Measurements from ENCODE around the gene MSGN1. TPM values are rescaled to one million over a fixed set of nuclear protein-coding genes. Genes with fewer than 3 reads are reported as not detected.

Gene MSGN1, protein sequence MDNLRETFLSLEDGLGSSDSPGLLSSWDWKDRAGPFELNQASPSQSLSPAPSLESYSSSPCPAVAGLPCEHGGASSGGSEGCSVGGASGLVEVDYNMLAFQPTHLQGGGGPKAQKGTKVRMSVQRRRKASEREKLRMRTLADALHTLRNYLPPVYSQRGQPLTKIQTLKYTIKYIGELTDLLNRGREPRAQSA
- polyA plus RNA-seq, result not detected

DNA sequence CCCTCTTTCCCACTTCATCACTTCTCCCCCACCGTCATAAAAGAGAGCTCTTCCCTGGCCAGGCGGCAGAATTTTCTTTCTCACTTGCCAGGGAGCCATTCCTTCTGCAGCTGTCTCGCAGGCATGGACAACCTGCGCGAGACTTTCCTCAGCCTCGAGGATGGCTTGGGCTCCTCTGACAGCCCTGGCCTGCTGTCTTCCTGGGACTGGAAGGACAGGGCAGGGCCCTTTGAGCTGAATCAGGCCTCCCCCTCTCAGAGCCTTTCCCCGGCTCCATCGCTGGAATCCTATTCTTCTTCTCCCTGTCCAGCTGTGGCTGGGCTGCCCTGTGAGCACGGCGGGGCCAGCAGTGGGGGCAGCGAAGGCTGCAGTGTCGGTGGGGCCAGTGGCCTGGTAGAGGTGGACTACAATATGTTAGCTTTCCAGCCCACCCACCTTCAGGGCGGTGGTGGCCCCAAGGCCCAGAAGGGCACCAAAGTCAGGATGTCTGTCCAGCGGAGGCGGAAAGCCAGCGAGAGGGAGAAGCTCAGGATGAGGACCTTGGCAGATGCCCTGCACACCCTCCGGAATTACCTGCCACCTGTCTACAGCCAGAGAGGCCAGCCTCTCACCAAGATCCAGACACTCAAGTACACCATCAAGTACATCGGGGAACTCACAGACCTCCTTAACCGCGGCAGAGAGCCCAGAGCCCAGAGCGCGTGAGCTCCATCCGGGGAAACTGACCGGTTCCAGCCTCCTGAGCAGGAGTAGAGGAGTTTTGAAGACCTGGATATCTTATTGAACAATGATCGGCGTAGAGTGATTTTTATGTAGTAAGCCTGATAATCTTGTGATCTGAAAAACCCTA lies at the start of gene MSGN1:
Gene MSGN1, plus strand, starts transcription at position 65 of the 850 bp plus-strand sequence. Its CDS starts 59 bp downstream, at position 124.
- 90 to 94% (median 92%) methylated on average over 26 of the region's 26 CpGs for WGBS, 3 donors

DNA sequence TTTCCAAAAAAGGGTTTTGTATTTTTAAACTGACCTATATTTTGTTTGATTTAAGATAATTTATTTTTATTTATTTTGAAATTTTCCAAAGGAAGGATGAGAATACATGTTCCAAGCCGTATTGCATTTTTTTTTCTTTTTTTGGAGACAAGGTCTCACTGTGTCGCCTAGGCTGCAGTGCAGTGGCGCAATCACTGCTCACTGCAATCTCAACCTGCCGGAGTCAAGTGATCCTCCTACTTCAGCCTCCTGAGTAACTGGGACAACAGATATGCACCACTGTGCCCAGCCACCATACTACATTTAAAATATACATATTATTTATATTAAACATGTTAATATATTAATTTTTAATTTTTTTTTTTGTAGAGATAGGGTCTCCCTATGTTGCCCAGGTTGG lies 47.4 kb upstream of the MSGN1 start:
- WGBS, 3 donors, result 92 to 95% (median 93%) methylated on average over 4 of the region's 4 CpGs

More for the DNA sequence above, at the start of gene MSGN1:
- H3K27ac ChIP-seq (ENCODE audit: low read depth, low read length), result no peak within 1 kb of the TSS

DNA sequence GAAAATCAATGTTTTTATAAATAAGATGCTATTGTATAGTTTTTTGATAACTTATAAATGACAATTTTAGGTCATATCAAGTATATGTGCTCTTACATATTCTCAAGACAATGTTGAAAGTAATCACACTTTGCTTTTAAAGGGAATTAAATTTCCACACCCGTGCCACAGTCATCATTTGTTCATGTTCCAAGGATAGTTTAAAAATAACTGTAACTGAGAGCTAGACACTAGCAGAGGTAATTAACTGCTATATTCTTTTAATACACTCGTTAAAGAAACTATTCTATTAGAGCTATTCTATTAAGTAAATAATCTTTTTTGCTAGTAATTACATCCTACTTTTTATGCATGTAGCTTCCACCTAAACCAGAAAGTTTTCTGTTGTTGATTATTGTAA lies 44.3 kb upstream of the MSGN1 start:
- 91 to 95% (median 95%) methylated on average over 2 of the region's 2 CpGs for WGBS, 3 donors
- H3K27ac ChIP-seq (ENCODE audit: low read depth, low read length), result no peak overlapping the region

More for the DNA sequence above, 47.4 kb upstream of the MSGN1 start:
- no peak overlapping the region for H3K27ac ChIP-seq (ENCODE audit: low read depth, low read length)

DNA sequence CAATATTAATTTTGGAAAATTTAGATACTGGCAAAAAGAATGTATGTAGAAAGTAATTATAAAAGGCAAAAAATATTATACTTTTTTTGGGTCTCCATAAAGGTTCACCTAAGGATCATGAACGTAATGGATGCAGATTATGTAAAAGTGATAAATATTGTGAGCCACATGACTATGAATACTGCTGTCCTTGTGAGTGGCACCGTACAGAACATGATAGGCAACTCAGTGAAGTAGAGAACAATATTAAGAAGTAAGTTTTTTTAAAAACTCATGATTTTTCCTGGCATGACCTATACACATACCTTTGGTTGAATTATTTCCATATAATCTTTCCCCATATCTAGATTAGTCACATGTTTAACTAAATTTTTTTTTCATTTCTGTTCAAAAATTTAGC lies 43.7 kb upstream of the MSGN1 start:
- WGBS, 3 donors, result 88 to 97% (median 90%) methylated on average over 2 of the region's 2 CpGs
- no peak overlapping the region for H3K27ac ChIP-seq (ENCODE audit: low read depth, low read length)

DNA sequence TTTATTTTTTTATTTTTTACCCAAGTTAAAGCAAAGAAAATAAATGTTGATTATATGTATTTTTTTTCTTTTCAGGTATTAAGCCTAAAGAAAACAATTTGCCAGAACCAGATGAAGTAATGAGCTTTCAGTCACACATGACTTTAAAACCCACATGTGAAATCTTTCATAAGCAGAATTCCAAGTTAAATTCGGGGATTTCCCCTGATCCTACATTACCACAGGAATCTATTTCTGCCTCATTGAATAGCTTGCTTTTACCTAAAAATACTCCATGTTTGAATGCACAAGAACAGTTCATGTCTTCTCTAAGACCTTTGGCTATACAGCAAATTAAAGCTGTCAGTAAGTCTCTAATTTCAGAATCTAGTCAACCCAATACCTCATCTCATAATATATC lies 35.7 kb upstream of the MSGN1 start:
- H3K27ac ChIP-seq (ENCODE audit: low read depth, low read length), result no peak overlapping the region
- WGBS, 3 donors, result 89 to 100% (median 93%) methylated on average over 1 of the region's 1 CpG

DNA sequence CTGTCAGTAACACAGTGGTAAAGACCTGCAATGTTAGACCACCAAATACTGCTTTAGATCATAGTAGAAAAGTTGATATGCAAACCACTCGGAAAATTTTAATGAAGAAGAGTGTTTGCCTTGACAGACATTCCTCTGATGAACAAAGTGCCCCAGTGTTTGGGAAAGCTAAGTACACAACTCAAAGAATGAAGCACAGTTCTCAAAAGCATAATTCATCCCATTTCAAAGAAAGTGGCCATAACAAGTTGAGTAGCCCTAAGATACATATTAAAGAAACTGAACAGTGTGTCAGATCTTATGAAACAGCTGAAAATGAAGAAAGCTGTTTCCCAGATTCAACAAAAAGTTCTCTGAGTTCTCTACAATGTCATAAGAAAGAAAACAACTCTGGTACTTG lies 34.8 kb upstream of the MSGN1 start:
- 84 to 94% (median 92%) methylated on average over 1 of the region's 1 CpG for WGBS, 3 donors

DNA sequence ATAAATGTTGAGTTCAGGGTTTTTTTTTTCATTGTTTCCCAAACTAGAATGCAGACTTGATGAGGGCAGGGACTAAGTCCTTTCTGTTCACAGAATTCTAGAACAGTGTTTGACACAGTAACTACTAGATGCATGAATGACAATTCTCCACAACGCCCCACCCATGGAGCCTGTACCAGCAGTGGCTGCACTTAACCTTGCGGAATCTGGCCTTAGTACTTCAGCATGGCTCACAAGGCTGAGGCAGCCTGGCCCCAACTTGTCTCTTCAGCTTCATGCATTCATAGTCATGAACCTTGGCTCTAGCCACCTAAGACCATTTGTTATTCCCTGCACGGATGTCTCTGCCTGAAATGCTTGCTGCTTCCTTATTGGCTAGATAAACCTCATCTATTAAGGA lies 29.5 kb upstream of the MSGN1 start:
- 77 to 83% (median 79%) methylated on average over 3 of the region's 3 CpGs for WGBS, 3 donors
- H3K27ac ChIP-seq (ENCODE audit: low read depth, low read length), result no peak overlapping the region

More for the DNA sequence above, 34.8 kb upstream of the MSGN1 start:
- no peak overlapping the region for H3K27ac ChIP-seq (ENCODE audit: low read depth, low read length)

DNA sequence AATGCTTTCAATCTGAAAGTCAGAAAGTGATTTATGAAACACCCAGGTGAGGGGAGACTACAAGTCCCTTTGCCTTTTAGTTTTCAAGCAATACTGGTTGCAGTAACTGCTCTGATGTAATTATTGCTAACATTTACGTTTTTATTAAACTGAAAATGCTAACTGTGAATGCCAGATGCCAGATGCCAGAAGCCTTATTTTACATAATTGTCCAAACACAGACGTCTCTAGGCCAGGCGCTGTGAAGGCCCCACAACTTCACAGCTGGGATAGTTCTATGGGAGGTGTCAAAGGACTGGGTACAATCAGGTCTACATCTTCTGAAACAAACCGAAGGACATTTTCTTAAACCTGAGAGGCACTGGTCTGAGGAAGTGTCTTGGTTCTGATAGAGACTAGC lies 27.5 kb upstream of the MSGN1 start:
- H3K27ac ChIP-seq (ENCODE audit: low read depth, low read length), result no peak overlapping the region
- WGBS, 3 donors, result 65 to 72% (median 69%) methylated on average over 4 of the region's 4 CpGs

DNA sequence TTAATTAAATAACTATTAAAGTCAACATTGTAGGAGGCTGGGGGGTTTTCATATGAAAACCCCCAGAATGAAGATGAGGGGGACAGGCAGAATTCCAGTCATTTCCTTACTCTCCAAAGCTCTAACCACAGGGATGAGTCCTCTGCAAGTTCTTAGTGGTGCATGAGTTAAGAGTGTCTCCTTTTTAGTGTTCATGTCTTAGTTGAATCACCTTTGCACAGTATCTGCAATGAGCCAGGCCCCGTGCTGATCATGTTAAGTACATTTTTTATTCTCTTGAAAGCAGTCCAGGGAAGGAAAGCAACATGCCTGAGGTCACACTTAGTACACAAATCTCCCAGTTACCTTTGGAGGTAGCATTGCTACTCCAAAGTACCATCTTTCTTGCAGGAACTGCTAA lies 25.7 kb upstream of the MSGN1 start:
- H3K27ac ChIP-seq (ENCODE audit: low read depth, low read length), result no peak overlapping the region
- WGBS, 3 donors, result 45 to 52% (median 48%) methylated on average over 1 of the region's 1 CpG

DNA sequence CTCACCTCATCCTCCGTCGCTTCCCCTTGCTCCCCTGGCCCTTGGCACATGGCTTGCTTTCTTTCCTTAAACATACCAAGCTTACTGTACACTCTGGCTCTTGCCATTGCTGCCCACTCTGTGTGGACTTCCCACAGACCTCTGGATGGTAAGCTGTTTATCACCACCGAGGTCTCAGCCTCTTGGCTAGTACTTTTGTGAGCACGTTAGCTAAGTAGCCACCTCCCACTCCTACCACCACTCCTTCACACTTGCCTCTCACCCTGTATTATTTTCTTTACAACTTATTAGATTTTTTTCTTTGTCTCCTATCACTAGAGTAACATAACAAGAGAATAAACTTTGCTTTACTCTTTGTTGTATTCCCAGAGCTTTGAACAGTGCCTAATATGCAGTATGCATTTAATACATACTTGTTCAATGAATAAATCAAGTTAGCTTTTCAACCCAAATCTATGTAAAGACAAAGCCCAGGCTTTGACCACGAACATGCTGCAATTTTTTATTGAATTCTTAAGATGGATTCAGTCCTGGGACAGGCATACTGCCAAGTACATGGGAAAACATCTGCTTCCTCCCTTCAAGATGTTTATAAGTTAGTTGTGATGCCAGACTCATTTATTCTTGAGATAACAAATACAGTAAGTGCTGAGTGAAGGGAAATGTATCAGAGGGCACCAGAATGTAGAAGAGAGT lies 25.0 kb upstream of the MSGN1 start:
- H3K27ac ChIP-seq (ENCODE audit: low read depth, low read length), result no peak overlapping the region
- WGBS, 3 donors, result 17 to 51% (median 28%) methylated on average over 5 of the region's 5 CpGs

DNA sequence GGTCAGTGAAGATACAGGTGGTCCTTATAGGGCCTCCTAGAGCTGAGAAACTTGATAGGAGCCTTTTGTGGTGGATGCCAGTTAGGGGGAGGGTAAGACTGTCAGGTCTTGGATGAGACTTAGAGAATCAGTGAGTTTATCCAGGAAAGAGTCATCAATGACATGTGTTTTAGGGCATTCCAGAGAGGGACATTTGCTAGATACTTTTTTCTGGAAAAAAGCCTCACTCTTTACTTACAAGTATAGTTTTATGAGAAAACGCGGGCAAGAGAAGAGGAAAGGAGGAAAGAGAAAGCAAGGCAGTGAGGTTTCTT lies 24.5 kb upstream of the MSGN1 start:
- 35 to 70% (median 52%) methylated on average over 2 of the region's 2 CpGs for WGBS, 3 donors
- no peak overlapping the region for H3K27ac ChIP-seq (ENCODE audit: low read depth, low read length)

DNA sequence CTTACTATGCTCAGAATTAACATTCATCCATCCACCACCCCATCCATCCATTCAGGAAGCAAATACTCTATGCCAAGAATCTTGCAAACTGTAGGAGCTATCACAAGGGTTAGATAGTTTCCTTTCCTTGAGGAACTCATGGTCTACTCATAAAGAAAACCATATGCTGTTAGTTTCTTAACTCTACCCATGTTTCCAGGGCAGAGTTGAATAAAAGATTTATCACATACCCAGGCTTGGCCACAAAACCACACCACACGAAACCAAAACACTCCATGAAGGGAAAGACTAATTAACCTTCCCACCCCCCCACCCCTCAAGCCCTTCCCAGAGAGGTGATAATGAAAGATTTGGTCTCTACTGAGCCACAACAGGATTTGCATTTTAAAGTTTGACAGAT lies 23.7 kb upstream of the MSGN1 start:
- H3K27ac ChIP-seq (ENCODE audit: low read depth, low read length), result no peak overlapping the region
- WGBS, 3 donors, result 45 to 81% (median 51%) methylated on average over 1 of the region's 1 CpG

DNA sequence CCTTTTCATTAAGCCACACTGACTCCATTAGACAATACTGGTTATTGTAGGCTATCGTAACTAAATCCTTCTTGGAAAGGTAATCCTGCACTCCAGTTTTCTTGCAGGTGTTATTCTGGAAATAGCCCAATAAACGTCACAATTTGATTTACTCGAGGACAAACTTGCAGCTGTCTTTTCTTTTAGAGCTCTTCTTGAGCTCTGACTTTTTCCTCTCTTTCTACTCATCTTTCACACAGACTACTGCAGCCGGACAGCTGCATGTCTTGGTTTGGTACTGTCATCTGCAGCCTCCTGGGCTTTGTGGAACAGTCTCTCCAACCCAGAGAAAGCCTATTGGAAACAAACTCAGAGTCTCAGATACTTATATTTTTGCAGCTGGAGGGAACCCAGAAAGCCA lies 23.0 kb upstream of the MSGN1 start:
- H3K27ac ChIP-seq (ENCODE audit: low read depth, low read length), result no peak overlapping the region
- WGBS, 3 donors, result 49 to 71% (median 70%) methylated on average over 4 of the region's 4 CpGs

DNA sequence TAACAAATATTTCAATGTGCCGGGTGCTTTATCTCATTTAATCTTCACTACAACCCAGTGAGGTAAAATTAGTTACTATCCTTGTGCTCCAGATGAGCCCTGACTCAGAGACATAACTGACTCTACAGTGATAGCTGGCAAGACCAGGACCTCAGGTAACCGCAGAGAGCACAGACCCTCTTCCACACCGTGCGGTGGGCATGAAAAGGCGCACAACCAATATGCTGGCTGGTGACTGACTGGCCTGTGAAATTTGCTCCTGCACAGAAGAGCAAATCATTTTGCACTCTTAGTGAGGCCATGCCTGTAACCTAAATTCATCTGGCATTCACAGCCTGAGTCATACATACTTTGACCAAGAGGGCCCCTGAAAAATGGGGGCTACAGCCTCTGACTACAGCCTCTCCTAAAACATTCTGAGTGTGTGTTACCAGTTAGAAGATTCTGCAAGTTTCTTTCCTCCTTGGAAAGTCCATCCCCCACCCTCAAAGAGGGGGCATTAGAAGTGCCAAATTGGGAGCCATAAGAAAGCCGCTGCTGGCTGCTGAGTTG lies 22.4 kb upstream of the MSGN1 start:
- WGBS, 3 donors, result 83 to 93% (median 83%) methylated on average over 6 of the region's 6 CpGs

DNA sequence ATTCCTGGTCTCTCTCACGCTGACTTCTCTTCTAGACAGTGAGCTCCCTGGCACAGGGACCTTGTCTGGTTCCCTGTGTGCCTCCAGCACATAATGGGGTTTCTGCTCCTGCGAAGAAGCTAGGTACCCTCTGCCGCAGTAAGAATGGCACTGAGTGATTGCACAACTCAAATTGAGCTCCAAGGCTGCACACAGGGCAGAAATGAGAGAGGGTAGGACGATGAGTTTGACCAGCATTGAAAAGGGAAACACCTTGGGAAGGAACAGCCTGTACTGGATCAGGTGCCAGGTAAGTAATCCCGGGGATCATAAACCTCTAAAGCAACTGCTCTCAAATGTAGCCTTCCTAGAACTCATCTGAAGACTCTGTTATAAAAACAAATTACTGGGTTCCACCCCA lies 21.0 kb upstream of the MSGN1 start:
- no peak overlapping the region for H3K27ac ChIP-seq (ENCODE audit: low read depth, low read length)
- WGBS, 3 donors, result 79 to 90% (median 87%) methylated on average over 5 of the region's 5 CpGs

More for the DNA sequence above, 22.4 kb upstream of the MSGN1 start:
- no peak overlapping the region for H3K27ac ChIP-seq (ENCODE audit: low read depth, low read length)

DNA sequence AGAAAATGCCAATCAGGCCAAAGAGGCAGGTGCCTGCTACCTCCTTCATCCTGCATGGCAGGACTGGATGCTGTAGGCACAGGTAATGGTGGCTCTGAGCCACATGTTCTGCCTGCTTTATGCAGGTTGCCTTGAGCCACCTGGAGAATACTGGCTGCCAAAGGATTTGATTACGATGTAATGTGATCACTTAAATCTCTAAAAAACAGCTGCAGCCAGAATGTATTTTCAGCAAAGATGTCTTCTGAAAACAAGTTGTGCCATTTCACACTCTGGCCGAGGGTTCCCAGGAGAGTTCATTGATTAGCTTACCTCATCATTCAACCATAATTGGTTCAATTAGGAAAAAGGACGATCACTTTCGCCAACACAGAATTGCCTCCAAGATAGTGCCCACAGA lies 17.9 kb upstream of the MSGN1 start:
- WGBS, 3 donors, result 57 to 91% (median 89%) methylated on average over 4 of the region's 4 CpGs
- no peak overlapping the region for H3K27ac ChIP-seq (ENCODE audit: low read depth, low read length)

DNA sequence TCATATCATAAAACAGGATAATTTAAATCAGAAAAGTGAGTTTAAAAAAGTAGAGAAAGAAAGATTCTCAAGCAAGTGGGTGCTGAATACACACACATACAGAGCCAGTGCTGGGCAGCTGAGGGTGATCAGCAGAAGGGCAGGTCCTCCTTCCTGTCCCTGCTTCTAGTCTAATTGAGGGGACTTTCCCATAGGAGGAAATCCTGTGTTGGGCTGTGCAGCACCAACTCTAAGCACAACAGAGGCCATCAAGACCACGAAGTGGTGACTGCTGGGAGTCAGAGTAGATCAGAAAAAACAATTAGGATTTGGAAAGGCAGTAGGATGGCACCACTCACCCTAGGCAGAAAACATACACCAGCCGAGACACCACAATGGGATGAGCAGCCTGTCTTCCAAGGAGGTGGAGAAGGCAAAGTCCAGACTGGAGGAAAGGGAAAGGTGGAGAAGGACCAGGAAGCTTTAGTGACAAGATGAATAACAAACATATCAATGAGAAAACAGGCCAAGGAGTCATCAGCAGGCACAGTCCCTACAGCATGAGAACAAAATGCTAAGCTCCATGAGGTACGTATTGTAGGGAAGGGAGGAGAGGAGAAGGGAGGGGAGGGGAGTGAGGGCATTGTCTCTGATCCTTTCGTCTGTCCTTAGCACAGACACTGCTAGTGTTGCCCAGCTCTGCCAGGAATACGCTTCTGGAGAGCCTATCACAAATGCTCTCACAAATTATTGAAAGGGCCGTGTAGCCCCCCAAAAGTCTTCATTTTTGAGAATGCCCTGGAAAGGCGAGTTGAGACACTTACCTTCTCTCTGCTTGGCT lies 16.7 kb upstream of the MSGN1 start:
- WGBS, 3 donors, result 53 to 84% (median 73%) methylated on average over 7 of the region's 7 CpGs
- H3K27ac ChIP-seq (ENCODE audit: low read depth, low read length), result no peak overlapping the region

DNA sequence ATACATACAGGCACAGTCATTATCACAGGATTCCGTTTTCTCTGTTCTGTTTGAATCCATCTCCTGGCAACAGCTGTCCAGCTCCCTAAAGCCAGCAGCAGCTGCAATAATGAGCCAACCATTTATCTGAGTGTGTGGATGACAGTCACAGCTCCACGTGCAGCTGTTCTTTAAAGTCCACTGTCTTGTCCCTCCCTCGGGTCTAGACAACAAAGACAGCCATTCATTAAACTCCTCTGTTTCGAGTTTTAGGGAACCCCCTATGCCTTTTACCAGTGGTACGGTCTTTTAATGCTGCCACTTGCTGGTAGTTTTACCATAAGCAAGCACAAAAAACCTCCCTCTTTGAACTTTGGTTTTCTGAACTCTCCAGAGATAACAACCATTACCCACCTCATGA lies 16.0 kb upstream of the MSGN1 start:
- no peak overlapping the region for H3K27ac ChIP-seq (ENCODE audit: low read depth, low read length)
- 40 to 65% (median 63%) methylated on average over 5 of the region's 5 CpGs for WGBS, 3 donors
